Activated CD4-positive, alpha-beta T cell treated with anti-CD3 and anti-CD28 coated beads for 4 hours (primary cell): ENCODE data around the gene KRTAP12-1.

Source experiments
- DNase-seq, 2 donors: peaks; one replicate each; pipeline ENCODE4 v3.0.0-alpha.2; 2020

Gene KRTAP12-1

GRCh38 chr21:44710756-44711326 is 28.9 kb upstream of the KRTAP12-1 start:
- DNase-seq: no peak

GRCh38 chr21:44710294-44710665 is 28.3 kb upstream of the KRTAP12-1 start:
- no peak for DNase-seq

DNA sequence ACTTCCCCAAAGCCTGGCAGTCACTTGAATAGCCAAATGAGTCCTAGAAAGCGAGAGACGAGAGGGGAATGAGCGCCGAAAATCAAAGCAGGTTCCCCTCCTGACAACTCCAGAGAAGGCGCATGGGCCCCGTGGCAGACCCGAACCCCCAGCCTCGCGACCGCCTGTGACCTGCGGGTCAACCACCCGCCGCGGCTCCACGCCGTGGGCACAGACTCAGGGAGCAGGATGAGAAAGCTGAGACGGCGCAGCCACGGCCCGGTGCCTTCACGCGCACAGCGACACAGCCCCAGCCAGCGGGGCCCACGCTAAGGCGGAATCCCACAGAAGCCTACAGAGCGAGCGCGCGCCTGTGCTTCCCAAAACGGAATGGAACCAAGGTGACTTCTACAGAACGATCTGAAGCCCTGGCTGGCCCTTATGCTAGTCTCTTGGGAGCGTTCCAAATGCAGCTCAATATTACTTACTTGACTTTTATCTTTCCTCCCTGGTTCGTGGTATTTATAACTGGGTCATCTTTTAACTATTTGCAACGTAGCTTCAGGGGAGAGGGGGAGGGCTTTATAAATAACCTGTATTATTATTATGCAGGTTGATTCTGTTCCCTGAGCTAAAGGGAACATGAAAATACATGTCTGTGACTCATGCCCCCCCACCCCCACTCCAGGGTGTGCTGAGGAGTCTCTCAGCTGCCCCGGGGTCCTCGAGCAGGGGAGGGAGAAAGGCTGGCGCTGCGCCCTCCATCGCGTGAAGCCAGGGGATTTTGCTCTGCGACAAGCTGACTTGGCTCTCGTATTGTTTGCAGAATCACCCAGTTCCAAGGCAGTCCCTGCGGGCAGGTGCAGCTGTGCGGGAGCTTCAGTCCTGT is 27.7 kb upstream of the KRTAP12-1 start:
- DNase-seq: peak; percentile 30 to 35

DNA sequence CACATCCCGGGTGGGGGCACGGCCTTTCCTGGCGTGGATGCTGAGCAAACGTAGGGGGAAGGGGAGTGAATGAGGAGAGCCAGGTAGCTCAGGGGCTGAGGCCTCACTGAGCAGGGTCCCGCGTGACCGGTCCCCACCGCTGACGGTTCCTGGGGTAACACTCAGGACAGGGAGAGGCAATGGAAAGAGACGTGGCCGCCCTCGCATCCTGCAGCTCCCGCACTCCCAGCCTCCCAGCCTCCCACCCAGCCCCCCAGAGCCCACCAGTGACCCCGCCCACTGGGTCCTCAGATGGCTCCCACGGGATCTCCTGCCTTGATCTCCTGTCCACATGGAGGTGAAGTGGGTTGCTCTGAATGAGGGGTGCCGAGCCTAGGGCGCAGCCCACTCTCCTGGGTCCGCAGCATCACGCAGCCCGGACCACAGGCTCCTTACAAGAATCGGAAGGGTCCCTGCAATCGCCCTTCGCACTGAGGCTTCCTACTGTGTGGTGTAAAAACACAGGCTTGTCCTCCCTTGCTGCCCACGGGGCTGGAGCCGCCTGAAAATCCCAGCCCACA is 27.0 kb upstream of the KRTAP12-1 start:
- no peak for DNase-seq

DNA sequence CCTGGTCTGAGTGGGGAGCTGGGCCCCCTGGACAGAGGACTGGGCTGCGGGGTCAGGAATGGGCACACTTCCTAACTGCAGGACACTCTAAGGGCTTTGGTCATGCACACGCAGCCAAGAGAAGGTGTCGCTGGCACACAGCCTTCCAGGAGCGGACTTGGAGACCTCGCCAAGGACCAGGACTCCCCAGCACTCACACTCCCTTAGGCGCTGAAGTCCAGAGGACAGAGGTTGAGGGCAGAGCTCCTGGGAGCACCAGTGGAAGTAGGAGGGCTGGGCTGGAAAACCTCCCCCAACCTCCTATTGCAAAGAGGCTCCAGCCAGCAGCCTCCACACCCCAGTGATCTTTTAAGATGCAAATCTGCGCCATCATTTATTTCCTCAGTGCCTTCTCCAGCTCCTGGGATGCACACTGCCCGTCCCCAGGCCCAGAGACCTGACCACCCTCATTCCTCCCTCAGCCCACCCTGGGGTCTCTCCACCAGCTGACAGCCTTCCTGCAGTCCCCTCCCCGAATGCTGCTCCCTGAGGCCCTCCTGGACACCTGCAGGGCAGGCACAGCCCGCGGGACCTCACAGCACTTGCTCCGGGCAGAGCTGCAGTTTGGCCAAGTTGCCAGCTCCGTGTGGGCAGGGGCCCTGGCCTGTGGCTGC is 26.4 kb upstream of the KRTAP12-1 start:
- no peak for DNase-seq

DNA sequence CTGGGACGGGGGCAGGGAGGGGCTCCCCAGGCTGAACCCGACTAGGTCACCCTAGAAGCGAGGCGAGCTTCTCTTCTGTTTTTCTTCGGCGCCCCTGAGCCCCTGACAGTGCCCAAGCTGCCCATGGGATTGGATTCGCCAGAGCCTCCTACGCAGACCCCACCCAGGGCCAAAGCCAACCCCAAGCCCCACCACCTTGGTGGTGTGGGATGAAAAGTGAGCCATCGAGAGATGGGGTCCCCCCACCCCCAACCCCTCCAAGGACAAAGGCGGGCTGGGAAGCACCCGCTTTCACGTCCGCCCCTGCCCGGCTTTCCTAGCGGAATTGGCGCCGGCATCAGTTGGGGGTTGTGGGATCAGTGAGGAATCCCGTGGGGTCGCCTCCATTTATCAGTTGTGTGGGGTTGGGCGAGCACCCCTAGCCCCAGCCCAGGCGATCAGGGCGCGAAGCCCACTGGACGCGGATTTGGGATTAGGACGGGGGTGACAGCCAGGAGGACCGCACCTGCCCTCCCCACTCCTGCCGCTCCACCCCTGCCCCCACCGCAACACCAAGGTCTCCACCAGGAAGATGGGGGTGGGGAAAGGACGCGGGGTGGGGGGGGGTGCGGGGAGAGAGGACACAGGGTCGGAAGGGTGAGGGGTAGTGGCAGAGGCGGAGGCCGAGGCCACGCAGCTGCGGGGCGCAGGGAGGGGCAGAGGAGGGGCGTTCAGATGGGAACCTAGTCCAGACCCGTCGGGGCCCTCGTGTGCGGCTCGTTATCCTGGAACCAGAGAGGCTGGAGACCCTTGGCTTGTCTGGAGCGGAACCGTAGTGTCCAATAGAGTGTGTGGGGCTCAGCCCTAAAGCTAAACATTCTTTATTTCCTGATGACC is 25.0 kb upstream of the KRTAP12-1 start:
- no peak for DNase-seq

- DNase-seq: peak in 1 of 2 donors; percentile 24
These were observed 24.2 kb upstream of the KRTAP12-1 start for GRCh38 chr21:44706026-44706705.

- DNase-seq: no peak
These were observed 22.7 kb upstream of the KRTAP12-1 start for GRCh38 chr21:44704636-44705001.

DNA sequence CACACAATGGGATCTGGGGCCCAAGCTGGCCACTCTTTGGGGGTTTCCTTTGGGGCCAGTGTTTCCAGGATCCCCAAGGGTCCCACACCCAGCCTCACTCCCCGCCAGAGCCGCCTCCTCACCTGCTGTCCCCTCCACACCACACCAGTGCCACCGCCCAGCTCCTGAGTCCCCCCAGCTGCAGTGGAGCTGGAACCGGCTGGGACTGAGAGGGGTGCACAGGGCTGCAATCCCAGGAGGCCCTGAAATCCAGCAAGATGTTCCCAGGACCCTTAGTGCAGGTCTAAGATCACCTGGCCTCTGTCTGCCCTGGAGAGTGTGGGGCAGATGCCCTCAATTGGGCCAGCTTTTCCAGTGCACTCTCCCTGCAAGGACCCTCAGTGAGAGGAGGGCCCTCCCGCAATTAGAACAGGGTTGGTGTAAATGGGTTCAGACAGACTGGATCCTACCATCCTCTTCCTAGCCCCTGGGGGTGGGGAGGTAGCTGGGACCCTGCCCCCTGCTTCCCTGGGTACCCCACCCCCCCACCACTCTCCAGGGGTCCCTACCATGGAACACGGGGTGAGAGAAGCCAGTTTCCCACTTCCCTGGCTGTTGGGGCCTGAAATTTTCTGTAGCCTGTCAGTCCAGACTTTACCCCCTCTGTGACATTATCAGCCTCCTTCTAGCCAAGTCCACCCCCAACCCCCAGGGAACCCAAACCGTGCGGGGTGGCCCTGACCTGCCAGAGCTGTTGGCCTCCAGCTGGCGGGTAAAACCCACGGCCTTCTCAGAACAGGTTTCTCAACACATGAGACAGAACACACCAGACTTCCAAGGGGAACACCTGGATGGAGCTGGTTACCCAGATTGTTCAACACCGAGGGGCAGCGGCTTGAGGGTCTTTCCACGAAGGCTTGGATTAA is 22.0 kb upstream of the KRTAP12-1 start:
- no peak for DNase-seq

GRCh38 chr21:44702973-44703730 is 21.2 kb upstream of the KRTAP12-1 start:
- no peak for DNase-seq

DNA sequence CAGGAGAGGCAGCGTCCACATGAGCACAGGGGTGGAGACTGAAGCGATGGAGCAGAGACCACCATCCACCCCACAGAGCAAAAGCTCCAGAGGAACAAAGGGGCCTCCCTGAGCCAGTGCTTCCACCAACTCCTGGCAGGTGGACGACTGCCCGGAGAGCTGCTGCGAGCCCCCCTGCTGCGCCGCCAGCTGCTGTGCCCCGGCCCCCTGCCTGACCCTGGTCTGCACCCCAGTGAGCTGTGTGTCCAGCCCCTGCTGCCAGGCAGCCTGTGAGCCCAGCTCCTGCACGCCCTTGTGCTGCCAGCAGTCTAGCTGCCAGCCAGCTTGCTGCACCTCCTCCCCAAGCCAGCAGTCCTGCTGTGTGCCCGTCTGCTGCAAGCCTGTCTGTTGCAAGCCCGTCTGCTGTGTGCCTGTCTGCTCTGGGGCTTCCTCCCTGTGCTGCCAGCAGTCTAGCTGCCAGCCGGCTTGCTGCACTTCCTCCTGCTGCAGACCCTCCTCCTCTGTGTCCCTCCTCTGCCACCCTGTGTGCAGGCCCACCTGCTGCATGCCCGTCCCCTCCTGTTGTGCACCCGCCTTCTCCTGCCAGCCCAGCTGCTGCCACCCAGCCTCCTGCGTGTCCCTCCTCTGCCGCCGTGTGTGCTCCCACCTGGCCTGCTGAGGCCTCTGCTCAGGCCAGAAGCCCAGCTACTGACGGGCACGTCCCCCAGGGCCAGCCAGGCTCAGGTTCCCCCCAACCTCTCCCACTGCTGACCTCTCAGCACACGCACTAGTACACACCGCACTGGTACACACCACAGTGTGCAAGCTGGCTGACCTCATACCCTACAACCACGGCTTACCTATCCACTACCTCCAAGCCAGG is 20.4 kb upstream of the KRTAP12-1 start:
- DNase-seq: no peak

- no peak for DNase-seq
These were observed 19.6 kb upstream of the KRTAP12-1 start for GRCh38 chr21:44701541-44701940.

- DNase-seq: no peak
These were observed 19.0 kb upstream of the KRTAP12-1 start for GRCh38 chr21:44701023-44701400.

DNA sequence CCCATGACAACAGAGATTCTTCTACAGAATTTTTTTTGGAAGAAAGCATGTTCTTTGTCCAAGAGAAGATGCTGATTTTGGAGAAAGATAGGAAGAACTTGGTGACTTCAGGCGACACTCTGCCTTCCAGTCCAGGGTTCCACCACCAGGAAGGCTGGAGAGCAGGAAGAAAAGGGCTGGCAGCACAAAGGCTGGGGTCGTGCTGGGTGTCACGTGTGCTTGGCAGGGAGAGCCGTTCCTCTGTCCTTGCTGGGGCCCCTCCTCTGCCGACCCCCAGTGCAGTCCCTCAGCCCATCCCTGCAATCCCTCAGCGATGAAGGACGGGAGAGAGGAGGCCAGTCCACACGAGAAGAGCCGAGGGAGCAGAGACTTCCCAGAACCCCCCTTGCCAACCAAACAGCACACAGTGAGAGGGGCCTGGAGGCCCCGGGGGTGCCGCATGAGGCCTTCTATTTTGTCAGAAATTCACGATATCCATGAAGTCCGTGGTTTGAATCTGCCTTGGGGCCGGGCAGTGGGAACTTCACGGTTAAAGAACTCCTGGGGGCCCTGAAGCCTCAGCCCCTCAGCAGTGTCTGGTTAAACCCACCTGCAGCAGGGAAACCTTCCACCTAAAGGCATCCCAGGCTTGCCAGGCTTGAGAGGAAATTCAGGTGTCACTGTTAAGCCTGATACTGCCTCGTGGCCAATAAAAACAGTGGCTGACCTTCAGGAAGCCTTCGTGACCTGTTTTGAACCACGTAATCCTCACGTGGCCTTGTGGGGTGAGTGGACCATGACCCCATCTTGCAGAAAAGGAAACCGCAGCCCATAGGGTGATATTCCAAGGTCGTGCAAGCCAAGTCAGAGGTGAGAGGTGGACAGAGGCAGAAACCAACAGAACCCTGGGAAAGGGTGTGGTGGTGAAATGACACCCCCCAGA is 18.4 kb upstream of the KRTAP12-1 start:
- no peak for DNase-seq

DNA sequence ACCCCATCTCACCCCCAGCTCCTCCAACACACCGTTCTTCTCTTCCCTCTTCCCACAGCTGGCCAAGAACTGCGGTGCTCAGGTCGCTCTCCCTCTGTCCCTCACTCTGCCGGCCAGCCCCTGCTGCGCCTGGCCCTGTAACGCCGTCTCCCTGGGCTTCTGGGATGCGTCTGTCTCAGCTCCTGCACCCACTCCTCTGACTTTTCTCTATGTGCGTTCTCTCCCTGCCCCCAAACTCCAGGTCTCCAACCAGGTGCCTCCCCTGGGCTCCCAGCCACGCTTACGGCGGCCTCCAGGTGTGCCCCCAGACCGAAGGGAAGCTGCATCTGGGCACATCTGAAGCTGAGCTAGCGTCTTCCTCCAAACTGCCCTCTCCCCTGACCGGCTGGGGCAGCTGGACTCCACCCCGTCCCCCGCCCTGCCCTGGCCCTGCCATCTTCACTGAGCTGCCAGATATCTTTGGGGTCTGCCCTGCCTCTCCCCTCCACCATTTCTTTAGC is 17.6 kb upstream of the KRTAP12-1 start:
- DNase-seq: no peak

DNA sequence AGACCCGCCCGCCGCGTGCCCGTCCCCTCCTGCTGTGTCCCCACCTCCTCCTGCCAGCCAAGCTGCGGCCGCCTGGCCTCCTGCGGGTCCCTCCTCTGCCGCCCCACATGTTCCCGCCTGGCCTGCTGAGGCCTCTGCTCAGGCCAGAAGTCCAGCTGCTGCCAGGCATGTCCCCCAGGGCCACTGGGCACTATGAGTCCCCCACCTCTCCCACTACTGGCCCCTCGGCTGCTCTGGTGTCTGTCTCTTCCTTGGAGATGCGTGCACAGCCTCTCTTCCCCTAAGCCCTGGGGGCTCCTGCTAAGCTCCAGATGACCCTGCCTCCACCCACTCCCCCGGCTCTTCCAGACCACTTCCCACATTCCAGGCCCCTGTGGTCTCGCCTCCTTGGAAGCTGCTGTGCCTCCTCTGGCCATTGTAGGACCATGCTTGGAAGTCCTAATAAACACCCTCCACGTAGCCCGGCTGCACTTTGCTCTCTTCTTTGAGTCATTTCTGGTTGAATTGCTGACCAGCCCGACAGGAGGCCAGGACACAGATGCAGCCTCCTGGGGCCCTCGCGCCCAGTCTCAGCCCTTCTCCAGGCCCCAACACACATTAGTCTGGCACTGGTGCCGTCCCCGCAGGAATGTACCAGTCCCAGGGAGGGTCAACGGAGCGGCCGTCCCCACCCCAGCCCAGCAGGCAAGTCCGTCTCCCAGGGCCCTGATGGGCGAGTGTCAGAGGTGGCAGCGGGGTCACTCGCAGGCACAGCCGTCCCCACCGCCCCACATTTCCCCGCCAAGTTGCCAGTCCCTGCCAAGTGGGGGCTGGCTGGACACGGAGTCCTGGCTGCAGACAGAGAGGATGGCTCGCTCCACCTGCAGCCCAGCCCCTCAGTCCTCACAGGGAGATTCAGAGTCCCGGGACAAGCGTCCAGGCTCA is 16.1 kb upstream of the KRTAP12-1 start:
- no peak for DNase-seq
